Measurements from ENCODE around the gene RBM23. TPM values are rescaled to one million over a fixed set of nuclear protein-coding genes. Genes with fewer than 3 reads are reported as not detected.
"Not testable (repeated sequence)": the region's sequence is repeated elsewhere in the genome, so short reads cannot be mapped to it uniquely, and the experiment has no call there.

The RBM23 gene
- total RNA-seq (2022) (67.0 and 70.0 TPM in 2 replicates), Bru-seq, nascent RNA (percentile 76 among the genes with signal in this experiment), BruChase-seq, experiment 1, labeled RNA remaining after a 2-hour chase (percentile 82 among the genes with signal in this experiment), BruChase-seq, experiment 2, labeled RNA remaining after a 6-hour chase (percentile 85 among the genes with signal in this experiment)
- long read RNA-seq, full-length matches to known transcripts: 103 of 134 reads
- long read RNA-seq, partial matches to known transcripts: 5 of 134 reads
- long read RNA-seq, other reads (novel, unspliced or antisense): 26 of 134 reads

DNA sequence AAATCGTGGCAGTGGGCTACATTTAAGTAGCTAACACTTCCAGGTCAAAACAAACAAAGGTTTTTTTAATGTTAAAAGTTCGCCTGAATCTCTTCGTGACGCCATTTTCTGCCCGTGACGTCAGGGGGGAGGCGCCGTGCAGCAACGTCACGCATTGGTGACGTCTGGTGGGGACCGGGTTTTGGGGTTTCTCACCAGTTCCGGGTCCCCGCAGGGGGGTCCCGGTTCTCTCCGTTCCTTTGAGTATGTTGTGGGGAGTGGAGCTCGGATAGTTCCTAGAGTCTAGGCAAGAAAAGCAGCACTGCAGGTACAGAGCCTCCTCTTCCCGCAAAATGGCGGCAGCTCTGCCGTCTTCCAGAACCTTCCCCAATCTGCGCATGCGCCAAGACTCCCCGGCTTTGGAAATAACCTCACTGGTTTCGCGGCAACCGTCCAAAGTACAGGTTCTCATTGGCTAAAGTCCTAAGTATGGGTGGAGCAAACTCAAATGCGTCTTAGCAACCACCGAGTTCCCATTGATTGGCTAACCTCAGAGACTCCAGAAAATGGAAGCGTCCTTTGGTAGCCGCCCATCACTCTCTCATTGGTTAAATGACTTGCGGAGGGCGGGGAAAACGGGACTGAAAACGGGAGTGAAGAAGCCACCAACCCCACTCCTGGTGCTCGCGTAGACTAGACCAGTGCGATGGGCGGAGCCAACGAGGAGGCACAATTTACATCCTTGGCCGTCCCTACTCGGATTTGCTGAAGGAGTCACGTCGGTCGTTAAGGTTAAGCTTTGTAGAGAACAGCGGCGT, at the start of gene RBM23:
TSS of gene RBM23 (minus strand) at position 346 of the 797 bp plus-strand sequence.
- CTCF ChIA-PET: interaction anchor here (0.8 to 1.7 kb wide), 4 partner anchors 10 to 67 kb away, joined by 3 to 6 read pairs (median 4); partner anchors contain the start of gene PRMT5
- BruUV-seq (replicated peaks): no TSS peak
- H3K36me3 Mint-ChIP-seq (ENCODE audit: insufficient read depth, unreplicated experiment): peaks cover 58% of the 10 kb centered on the region

DNA sequence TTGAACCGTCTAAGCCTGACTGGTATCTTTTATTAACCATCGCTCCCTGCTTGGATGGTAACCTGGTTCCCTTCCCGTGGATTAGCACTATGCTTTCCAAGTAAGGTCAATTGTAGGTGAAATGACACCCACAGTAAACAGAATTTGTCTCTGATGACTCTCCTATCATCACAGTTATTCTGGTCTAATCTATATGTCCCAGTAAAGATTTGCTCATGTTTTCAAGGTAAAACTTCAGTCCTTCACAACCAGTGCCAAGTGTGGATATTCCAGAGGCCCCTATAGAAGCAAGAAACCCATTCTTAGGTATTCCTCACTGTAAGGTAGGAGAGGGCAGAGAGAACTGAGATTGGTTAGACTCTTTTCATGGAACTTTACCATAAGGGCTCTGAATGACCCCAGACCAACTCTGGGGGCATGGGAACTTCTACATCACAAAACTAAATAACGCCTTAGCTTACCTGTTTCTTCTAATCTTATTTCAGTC, 47.9 kb upstream of the RBM23 start:
- ChIA-PET POLR2A (interaction anchor here (1.0 to 1.2 kb wide), 3 partner anchors 10 to 11 kb away, joined by 3 to 19 read pairs (median 3); partner anchors contain the start of gene HAUS4), CTCF (no interaction called here)
- no peak for DNase-seq
- H3K27me3 ChIP-seq (replicated peaks; ENCODE audit: control insufficient read depth, insufficient read depth, low read length): no peaks in the 10 kb centered on the region
- H3K4me3 ChIP-seq (ENCODE audit: low read depth, low read length): no peak overlapping the region
- Mint-ChIP-seq H3K4me1 (ENCODE audit: low read depth, unreplicated experiment) (peaks cover under 1% of the 10 kb centered on the region), H3K4me3 (ENCODE audit: unreplicated experiment) (no peak overlapping the region), H3K27me3 (ENCODE audit: insufficient read depth, unreplicated experiment) (no peaks in the 10 kb centered on the region), H3K27ac (ENCODE audit: unreplicated experiment) (peak overlapping the region; percentile 68), H3K36me3 (ENCODE audit: insufficient read depth, unreplicated experiment) (peaks cover 67% of the 10 kb centered on the region), H3K9me3 (ENCODE audit: unreplicated experiment) (no peaks in the 10 kb centered on the region)
- no peaks in the 10 kb centered on the region for H3K9me3 ChIP-seq
- intact Hi-C loops (cut with micrococcal nuclease; ENCODE audit: unreplicated experiment): no loop called here
- H3K4me1 ChIP-seq: peaks cover 20% of the 10 kb centered on the region
- BruUV-seq (replicated peaks): no TSS peak
- no peaks in the 10 kb centered on the region; the same call in 1 of the 2 replicates for H3K36me3 ChIP-seq (ENCODE audit: control insufficient read depth, insufficient read depth, low read length)
- TF ChIP-seq, protein P1, sequence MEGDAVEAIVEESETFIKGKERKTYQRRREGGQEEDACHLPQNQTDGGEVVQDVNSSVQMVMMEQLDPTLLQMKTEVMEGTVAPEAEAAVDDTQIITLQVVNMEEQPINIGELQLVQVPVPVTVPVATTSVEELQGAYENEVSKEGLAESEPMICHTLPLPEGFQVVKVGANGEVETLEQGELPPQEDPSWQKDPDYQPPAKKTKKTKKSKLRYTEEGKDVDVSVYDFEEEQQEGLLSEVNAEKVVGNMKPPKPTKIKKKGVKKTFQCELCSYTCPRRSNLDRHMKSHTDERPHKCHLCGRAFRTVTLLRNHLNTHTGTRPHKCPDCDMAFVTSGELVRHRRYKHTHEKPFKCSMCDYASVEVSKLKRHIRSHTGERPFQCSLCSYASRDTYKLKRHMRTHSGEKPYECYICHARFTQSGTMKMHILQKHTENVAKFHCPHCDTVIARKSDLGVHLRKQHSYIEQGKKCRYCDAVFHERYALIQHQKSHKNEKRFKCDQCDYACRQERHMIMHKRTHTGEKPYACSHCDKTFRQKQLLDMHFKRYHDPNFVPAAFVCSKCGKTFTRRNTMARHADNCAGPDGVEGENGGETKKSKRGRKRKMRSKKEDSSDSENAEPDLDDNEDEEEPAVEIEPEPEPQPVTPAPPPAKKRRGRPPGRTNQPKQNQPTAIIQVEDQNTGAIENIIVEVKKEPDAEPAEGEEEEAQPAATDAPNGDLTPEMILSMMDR (IDR thresholded peaks at IDR 0.05; ENCODE audit: insufficient read depth in 1 of 2, low read depth in 1 of 2, low read length in 1 of 2, severe bottlenecking in 1 of 2, unreplicated experiment in 1 of 2): no peak

More for the DNA sequence above, at the start of gene RBM23:
- Mint-ChIP-seq H3K4me3 (ENCODE audit: unreplicated experiment) (peak within 1 kb of the TSS; percentile 90), H3K27me3 (ENCODE audit: insufficient read depth, unreplicated experiment) (peaks cover 2% of the 10 kb centered on the region), H3K9me3 (ENCODE audit: unreplicated experiment) (no peaks in the 10 kb centered on the region), H3K4me1 (ENCODE audit: low read depth, unreplicated experiment) (peaks cover 6% of the 10 kb centered on the region), H3K27ac (ENCODE audit: unreplicated experiment) (peak within 1 kb of the TSS; percentile 100)
- intact Hi-C loops (cut with micrococcal nuclease; ENCODE audit: unreplicated experiment): loop anchor here (1.0 to 5.0 kb wide), 4 partner anchors 10 to 97 kb away; partner anchors contain the start of genes LRP10 and PRMT5
- peaks cover 3% of the 10 kb centered on the region; the same call in 1 of the 2 replicates for H3K36me3 ChIP-seq (ENCODE audit: control insufficient read depth, insufficient read depth, low read length)
- peak within 1 kb of the TSS; percentile 65 for H3K4me3 ChIP-seq (ENCODE audit: low read depth, low read length)
- POLR2A ChIA-PET: interaction anchor here (0.5 to 1.9 kb wide), 5 partner anchors 38 to 330 kb away, joined by 3 to 9 read pairs (median 4); partner anchors contain the start of gene HAUS4
- H3K9me3 ChIP-seq: no peaks in the 10 kb centered on the region
- TF ChIP-seq, protein P1 (IDR thresholded peaks at IDR 0.05; ENCODE audit: insufficient read depth in 1 of 2, low read depth in 1 of 2, low read length in 1 of 2, severe bottlenecking in 1 of 2, unreplicated experiment in 1 of 2): no peak
- no peaks in the 10 kb centered on the region for H3K27me3 ChIP-seq (replicated peaks; ENCODE audit: control insufficient read depth, insufficient read depth, low read length)
- peak; percentile 98 for DNase-seq
- peaks cover 8% of the 10 kb centered on the region for H3K4me1 ChIP-seq

DNA sequence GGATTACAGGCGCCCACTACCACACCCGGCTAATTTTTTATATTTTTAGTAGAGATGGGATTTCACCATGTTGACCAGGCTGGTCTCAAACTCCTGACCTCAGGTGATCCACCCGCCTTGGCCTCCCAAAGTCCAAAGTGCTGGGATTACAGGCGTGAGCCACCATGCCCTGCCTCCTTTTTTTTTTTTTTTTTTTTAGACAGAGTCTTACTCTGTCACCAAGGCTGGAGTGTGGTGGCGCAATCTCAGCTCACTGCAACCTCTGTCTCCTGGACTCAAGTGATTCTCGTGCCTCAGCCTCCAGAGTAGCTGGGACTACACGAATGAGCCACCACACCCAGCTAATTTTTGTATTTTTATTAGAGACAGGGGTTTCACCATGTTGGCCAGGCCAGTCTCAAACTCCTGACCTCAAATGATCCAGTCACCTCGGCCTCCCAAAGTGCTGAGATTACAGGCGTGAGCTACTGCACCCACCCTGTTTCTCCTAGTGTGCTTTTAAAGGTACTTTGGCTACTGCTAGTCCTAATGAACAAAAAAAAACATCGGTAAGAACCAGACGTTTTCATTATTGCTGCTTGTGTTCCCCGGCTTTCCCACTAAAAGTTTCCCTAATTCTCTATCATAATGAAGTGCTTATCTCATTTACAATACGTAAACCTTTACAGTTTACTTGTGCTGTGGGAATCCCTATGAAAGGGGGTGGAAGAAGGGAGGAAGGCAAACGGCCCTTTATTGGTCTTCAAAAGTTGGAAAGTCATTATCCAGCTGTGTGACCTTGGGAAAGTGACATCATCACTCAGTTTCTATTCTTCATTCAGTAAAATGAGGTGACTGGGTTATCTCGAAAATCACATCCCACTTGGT, 47.2 kb upstream of the RBM23 start:
- H3K4me1 Mint-ChIP-seq (ENCODE audit: low read depth, unreplicated experiment); BruUV-seq (replicated peaks); H3K27me3 Mint-ChIP-seq (ENCODE audit: insufficient read depth, unreplicated experiment); H3K9me3 Mint-ChIP-seq (ENCODE audit: unreplicated experiment); H3K36me3 ChIP-seq (ENCODE audit: control insufficient read depth, insufficient read depth, low read length); H3K27me3 ChIP-seq (replicated peaks; ENCODE audit: control insufficient read depth, insufficient read depth, low read length); intact Hi-C loops (cut with micrococcal nuclease; ENCODE audit: unreplicated experiment); H3K4me3 ChIP-seq (ENCODE audit: low read depth, low read length); H3K9me3 ChIP-seq; H3K4me3 Mint-ChIP-seq (ENCODE audit: unreplicated experiment): not testable (repeated sequence)
- H3K4me1 ChIP-seq: peaks cover 20% of the 10 kb centered on the region
- peak; percentile 53 to 73 for DNase-seq
- H3K27ac Mint-ChIP-seq (ENCODE audit: unreplicated experiment): peak overlapping the region; percentile 68
- POLR2A ChIA-PET: interaction anchor here (0.6 to 1.2 kb wide), 4 partner anchors 9 to 16 kb away, joined by 5 to 19 read pairs (median 13); partner anchors contain the start of genes AJUBA and HAUS4
- H3K36me3 Mint-ChIP-seq (ENCODE audit: insufficient read depth, unreplicated experiment): peaks cover 60% of the 10 kb centered on the region
- CTCF ChIA-PET: interaction anchor here (0.6 to 0.8 kb wide), 6 partner anchors 80 to 866 kb away, joined by 3 to 8 read pairs (median 3); no protein-coding TSS in a partner anchor

All from Caco-2 (cell line).